Superior temporal gyrus (tissue), 1 donor: ENCODE data around the gene KRT2.

Experiments
- DNase-seq: peaks from one replicate; pipeline ENCODE4 v3.0.0-alpha.2; 2016; ENCODE audit errors: extremely low spot score

Gene KRT2

DNA sequence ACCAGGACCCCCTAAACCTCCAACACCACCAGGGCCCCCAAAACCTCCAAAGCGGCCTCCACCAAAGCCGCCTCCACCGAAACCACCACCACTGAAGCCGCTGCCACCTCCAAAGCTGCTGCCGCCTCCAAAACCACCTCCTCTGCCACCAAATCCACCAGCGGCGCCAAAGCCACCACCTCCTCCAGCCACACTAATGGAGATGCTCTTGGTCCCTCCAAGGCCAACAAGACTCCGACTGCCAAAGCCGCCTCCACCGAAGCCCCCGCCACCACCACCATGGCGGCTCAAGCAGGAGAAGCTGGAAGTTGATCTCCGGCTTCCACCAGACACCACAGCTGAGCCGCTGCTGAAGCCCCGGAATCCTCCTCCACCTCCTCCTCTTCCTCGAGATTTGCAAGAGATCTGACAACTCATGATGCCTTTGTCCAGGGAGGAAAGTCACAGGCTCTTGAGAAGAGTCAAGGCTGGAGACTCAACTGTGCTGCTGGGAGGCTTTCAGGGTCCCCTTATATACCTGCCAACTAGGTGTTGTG, at the start of gene KRT2:
Gene KRT2, minus strand, starts transcription at position 486 of the 536 bp plus-strand sequence. Its CDS starts 69 bp downstream, at position 417.
- no peak for DNase-seq

GRCh38 chr12:52701281-52701680, 49.3 kb upstream of the KRT2 start:
- no peak for DNase-seq

DNA sequence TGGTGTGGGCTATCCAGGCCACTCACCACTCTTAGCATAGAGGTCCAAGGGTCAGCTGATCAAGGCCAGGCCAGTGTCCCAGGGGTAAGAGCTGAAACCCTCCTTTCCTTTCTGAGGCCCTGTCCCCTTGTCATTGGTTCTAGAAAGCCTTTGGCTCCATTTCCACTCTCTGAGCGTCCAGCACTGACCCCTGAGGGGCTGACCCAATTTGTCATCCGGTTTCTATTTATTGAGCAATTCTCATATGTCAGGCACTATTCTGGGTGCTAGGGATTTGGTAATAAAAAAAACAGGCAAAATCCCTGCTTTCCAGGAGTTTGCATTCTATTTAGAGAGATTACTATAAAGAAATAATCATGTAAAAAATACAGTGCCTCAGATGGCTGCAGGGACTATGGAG, 47.9 kb upstream of the KRT2 start:
- no peak for DNase-seq

GRCh38 chr12:52699373-52699772, 47.4 kb upstream of the KRT2 start:
- no peak for DNase-seq

DNA sequence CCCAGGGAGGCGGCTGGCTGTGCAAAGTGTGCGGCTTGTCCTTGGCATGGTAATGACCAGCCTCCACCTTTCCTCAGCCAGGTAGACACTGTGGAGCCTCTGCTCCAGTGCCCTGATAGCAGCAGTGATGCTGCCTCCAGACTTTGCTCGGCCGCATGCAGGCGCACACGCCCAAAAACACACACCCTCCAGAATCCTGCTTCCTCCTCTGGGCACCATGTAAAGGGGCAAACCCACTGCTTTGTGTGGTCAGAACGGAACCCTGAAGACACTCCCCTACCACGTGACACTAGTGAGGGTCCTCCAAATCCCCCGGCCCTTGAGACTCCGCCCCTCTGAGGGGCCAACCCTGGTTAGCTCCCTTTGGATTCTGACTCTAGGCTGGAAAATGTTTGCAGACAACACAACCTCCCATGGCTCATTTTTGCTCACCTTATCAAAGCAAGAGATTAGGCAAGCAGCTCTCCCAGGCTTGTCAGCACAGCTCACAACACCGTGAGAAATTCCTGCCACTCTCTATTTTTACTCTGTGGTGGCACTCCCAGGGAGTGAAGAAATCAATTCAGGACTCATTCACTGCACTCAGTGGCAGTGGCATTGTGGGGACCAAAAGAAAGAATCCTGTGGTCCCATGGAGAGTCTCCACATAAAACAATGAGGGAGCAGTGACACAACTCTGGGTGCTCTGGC, 46.8 kb upstream of the KRT2 start:
- no peak for DNase-seq

- DNase-seq, result no peak
Observed at GRCh38 chr12:52697058-52697582, 45.1 kb upstream of the KRT2 start.

GRCh38 chr12:52696588-52696987, 44.6 kb upstream of the KRT2 start:
- DNase-seq, result no peak

DNA sequence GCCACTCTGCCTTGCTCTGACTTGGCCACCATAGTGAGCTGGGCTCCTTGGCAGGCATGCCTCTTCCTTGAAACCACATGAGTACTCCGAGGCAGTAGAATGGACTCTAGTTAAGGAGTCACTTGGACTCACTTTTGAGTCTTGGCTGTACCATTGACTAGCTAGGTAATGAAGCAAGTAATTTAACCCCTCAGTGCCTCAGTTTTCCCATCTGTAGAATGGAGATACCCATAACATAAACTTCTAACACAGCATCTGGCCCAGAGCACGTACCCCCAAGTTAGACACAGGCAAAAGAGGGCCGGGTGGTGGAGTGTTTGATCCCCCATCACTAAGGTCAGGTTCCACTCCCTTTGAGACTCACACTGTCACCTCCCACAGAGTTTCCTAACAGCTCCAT, 43.0 kb upstream of the KRT2 start:
- no peak for DNase-seq

DNA sequence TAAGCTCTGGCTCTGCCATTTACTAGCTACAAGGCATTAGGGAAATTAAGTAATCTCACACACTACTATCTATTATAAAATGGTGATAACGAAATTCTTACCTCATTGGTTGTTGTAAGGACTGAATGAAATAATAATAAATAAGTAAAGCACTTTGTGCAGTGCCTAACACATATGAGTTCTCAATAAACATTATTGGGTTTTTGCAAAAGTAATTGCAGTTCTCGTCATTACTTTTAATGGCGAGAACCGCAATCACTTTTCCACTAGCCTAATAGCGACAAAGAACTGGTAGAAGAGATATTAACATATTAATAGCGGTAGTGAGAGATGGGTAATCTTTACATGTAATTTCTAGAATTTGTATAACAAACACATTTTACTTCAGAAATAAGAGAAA, 42.1 kb upstream of the KRT2 start:
- DNase-seq, result no peak

DNA sequence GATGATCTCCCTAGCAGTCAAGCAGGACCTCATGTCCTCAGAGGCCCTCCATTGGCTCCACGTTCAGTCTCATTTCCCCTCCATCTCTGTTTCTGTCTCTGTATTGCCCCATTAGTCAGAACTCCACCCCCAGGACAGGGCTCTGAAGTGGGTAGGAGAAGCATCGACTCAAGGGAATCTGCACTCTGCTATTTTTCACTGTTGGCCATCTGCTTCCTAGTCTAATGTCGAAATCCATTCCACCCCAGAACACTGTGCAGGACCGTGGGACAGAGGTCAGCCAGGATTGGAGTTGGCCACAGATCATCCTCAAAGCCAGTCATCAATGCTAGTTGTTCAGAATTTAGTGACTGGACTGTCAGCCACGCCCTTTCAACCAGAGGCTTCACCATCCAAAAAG, 41.2 kb upstream of the KRT2 start:
- no peak for DNase-seq

- no peak for DNase-seq
Observed at GRCh38 chr12:52692254-52692653, 40.2 kb upstream of the KRT2 start.

GRCh38 chr12:52691841-52692150, 39.8 kb upstream of the KRT2 start:
- no peak for DNase-seq

- no peak for DNase-seq
Observed at GRCh38 chr12:52691076-52691840, 39.2 kb upstream of the KRT2 start.

DNA sequence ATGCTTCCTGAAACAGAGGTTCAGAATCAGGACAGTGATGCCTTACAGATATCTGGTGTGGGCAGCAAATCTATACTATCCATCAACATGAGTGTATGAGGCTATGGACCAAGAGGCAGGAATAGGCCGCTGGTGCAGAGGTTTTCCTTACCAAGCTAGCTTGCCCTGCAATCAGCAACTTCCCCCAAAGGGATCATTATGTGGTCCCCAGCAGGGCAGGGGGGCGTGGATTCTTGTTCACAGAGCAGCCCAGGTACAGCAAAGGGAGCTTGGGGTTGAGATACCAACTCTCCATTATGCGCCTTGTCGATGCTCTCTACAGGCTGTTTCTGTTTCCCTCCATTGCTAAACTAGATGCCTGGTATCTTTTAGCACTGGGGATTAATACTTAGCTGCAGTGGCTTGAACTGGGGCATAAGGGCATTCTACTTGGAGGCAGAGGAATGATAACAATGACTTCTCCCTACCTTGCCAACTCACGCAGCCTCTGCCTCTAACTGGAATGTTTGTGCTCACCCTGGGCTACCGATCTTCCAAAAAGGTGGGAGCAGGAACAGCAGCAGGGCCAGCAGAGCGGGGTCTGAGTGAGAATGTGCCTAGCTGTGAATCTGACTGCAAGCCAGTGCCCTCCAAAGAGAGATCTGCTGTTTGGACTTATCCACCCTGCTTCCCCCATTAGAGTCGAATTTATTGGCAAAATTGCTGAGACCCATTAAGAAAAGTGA, 38.5 kb upstream of the KRT2 start:
- no peak for DNase-seq

DNA sequence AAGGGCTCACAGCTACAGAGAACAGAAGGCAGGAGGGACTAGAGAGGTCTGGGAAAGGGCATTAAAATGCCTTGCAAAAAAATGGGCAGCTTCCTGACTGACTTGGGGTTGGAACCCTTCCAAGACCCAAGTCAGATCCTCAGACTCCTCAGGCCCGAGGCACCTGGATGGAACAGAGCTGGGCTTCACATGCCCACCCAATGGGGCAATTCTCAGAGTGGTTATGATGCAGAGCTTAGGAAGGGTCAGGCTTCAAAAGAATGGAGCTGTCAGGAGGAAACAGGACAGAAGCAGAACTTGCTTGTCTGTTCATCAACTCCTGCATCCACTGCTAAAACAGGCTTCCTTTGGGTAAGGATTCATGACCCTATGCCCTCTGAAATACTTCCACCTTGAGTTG, 37.9 kb upstream of the KRT2 start:
- DNase-seq, result no peak

- no peak for DNase-seq
Observed at GRCh38 chr12:52689239-52689638, 37.2 kb upstream of the KRT2 start.

- no peak for DNase-seq
Observed at GRCh38 chr12:52688481-52688880, 36.5 kb upstream of the KRT2 start.

- no peak for DNase-seq
Observed at GRCh38 chr12:52687497-52688385, 35.7 kb upstream of the KRT2 start.

DNA sequence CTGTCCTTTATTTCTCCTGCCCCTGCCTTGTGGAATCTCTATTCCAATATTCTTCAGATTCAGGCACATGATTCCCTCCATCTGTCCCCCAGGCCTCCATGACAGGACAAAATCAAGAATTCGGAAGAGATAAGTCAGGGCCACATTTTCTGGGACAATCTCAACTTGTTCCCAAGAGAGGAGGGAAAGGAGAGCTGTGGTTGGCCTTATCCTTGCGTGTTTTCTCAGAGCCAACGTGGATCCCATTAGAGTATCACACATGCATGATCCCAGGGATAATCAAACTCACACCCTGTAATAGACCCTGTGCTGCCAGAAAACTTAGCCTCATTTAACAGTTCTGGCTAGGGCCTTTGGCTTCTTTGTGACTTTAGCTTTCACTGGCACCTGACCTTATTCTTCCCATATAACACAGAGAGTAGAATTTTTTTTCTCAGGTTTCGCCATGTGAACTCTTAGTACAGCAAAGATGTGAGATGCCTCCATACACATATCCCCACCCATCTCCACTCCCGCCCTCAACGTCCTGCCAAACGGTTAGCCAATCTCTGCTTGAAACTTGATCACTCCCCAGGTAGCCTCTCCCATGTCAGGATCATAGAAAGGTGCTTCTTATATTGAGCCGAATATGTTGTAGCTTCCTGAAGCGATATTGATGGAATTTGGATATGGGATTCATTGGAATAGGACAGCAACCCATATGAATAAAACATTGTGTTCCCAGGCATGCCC, 34.9 kb upstream of the KRT2 start:
- DNase-seq, result no peak

GRCh38 chr12:52686063-52686462, 34.1 kb upstream of the KRT2 start:
- no peak for DNase-seq

DNA sequence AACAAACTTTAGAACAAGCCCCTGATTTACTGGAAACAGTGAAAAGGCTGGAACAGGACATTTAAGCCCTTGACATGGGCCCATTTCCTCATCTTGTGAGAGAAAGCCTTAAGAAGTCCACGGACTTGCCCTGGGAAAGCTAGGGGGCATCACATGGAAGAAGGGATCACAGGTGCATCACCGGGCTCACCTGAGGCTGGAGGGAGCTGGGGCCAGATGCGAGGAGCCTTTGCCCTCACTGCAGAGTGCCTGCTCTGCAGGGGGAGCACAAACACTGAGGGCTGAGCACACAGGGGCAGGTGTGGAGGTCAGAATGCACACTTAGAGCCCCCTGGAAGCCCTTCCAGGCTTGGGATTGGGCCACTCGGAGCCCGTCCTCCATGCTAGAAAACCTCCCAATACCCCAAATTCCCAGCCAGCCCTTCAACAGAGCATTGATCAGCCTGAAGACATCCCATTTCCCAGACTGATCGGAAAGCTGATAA, 33.4 kb upstream of the KRT2 start:
- no peak for DNase-seq
